GM23338 (cell line): ENCODE measurements around the gene ING2. TPM values are rescaled to one million over a fixed set of nuclear protein-coding genes. Genes with fewer than 3 reads are reported as not detected.

Experiments
- ATAC-seq: fragments of 200-7000 bp; cut with Tn5 transposase; 3 replicates; pipeline ENCODE4 v1.9.1; 2020
- DNase-seq: peaks from one replicate; pipeline ENCODE4 v3.0.0-alpha.2; 2015; ENCODE audit warnings: low spot score
- H2AFZ ChIP-seq: fragments of 200-600 bp; sonication (generic); 2 replicates; pipeline ENCODE4 v1.8.0; 2016; ENCODE audit warnings: antibody characterized with exemption, mild to moderate bottlenecking, moderate library complexity
- H3F3A ChIP-seq: fragments of 200-600 bp; sonication (generic); replicated peaks from 2 replicates; pipeline ENCODE4 v1.8.0; 2017; ENCODE audit warnings: antibody characterized with exemption, mixed run types, low read depth
- H3K27ac ChIP-seq: fragments of 200-600 bp; sonication (generic); 2 replicates; pipeline ENCODE4 v1.6.1; 2016; ENCODE audit warnings: low read depth
- H3K27me3 ChIP-seq: fragments of 200-600 bp; sonication (generic); 2 replicates; pipeline ENCODE4 v1.8.0; 2016; ENCODE audit warnings: mild to moderate bottlenecking, mixed run types, moderate library complexity; ENCODE audit not compliant: insufficient read depth
- H3K36me3 ChIP-seq: fragments of 200-600 bp; sonication (generic); 2 replicates; pipeline ENCODE4 v1.8.0; 2016; ENCODE audit warnings: mild to moderate bottlenecking; ENCODE audit not compliant: insufficient read depth
- H3K4me1 ChIP-seq: fragments of 200-600 bp; sonication (generic); 2 replicates; pipeline ENCODE4 v1.8.0; 2016; ENCODE audit warnings: mild to moderate bottlenecking, moderate library complexity; ENCODE audit not compliant: insufficient read depth
- H3K4me2 ChIP-seq: fragments of 200-600 bp; sonication (generic); 2 replicates; pipeline ENCODE4 v1.7.1; 2017; ENCODE audit warnings: mixed run types
- H3K4me3 ChIP-seq: fragments of 200-600 bp; sonication (generic); 2 replicates; pipeline ENCODE4 v1.6.1; 2016; ENCODE audit warnings: mixed run types
- H3K79me2 ChIP-seq: fragments of 200-600 bp; sonication (generic); replicated peaks from 2 replicates; pipeline ENCODE4 v1.8.0; 2017; ENCODE audit warnings: mild to moderate bottlenecking; ENCODE audit not compliant: insufficient read depth
- H3K9me2 ChIP-seq: fragments of 200-600 bp; sonication (generic); 2 replicates; pipeline ENCODE4 v1.8.0; 2017; ENCODE audit not compliant: insufficient read depth
- H4K20me1 ChIP-seq: fragments of 200-600 bp; sonication (generic); replicated peaks from 2 replicates; pipeline ENCODE4 v1.8.0; 2017; ENCODE audit warnings: mild to moderate bottlenecking; ENCODE audit not compliant: insufficient read depth
- H3K27ac Mint-ChIP-seq: 2 replicates; pipeline ENCODE4 v1.8.0; 2020; ENCODE audit warnings: inconsistent platforms, mild to moderate bottlenecking, moderate library complexity, mixed read lengths
- H3K27me3 Mint-ChIP-seq: 3 replicates; pipeline ENCODE4 v1.8.0; 2022; ENCODE audit warnings: low read depth, mild to moderate bottlenecking, moderate library complexity, mixed read lengths, inconsistent platforms; ENCODE audit not compliant: insufficient read depth, poor library complexity
- H3K36me3 Mint-ChIP-seq: 3 replicates; pipeline ENCODE4 v1.8.0; 2021; ENCODE audit warnings: low read depth, mild to moderate bottlenecking, inconsistent platforms, moderate library complexity, mixed read lengths
- H3K4me1 Mint-ChIP-seq: 3 replicates; pipeline ENCODE4 v1.8.0; 2020; ENCODE audit warnings: mild to moderate bottlenecking, inconsistent platforms, mixed read lengths
- H3K4me3 Mint-ChIP-seq: 3 replicates; pipeline ENCODE4 v1.8.0; 2021; ENCODE audit warnings: moderate library complexity, mild to moderate bottlenecking, inconsistent platforms, mixed read lengths
- H3K9me3 Mint-ChIP-seq: 3 replicates; pipeline ENCODE4 v1.8.0; 2020; ENCODE audit warnings: moderate library complexity, mild to moderate bottlenecking, inconsistent platforms, mixed read lengths
- CREB1 ChIP-seq: fragments of 250-450 bp; sonication (Bioruptor Pico); IDR thresholded peaks from 2 replicates; pipeline ENCODE4 v1.5.0; 2020; ENCODE audit warnings: low read depth, mild to moderate bottlenecking, moderate library complexity
- CTCF ChIP-seq, 2 experiments: fragments of 200-600 bp in 1 of 2; sonication (generic) in 1 of 2; conservative IDR thresholded peaks; 2 replicates each; pipeline versions ENCODE4 v1.5.1 to v1.6.1; 2016 to 2017; ENCODE audit warnings: antibody characterized with exemption in 2 of 2, low read depth in 2 of 2, mild to moderate bottlenecking in 2 of 2, moderate library complexity in 1 of 2
- EZH2 ChIP-seq: fragments of 200-600 bp; sonication (generic); IDR thresholded peaks from one replicate; pipeline ENCODE4 v1.8.0; 2017; ENCODE audit warnings: antibody characterized with exemption, mild to moderate bottlenecking, low read depth; ENCODE audit not compliant: unreplicated experiment
- EZH2phosphoT487 ChIP-seq: fragments of 200-600 bp; sonication (generic); IDR thresholded peaks from one replicate; pipeline ENCODE4 v1.8.1; 2018; ENCODE audit warnings: antibody characterized with exemption; ENCODE audit not compliant: unreplicated experiment
- JUNB ChIP-seq: IDR thresholded peaks from one replicate; pipeline ENCODE4 v1.6.1; 2016; ENCODE audit warnings: antibody characterized with exemption; ENCODE audit not compliant: unreplicated experiment
- NANOG ChIP-seq: IDR thresholded peaks from 2 replicates; pipeline ENCODE4 v1.6.1; 2016; ENCODE audit warnings: antibody characterized with exemption, borderline replicate concordance
- STAT1 ChIP-seq: IDR thresholded peaks from one replicate; pipeline ENCODE4 v1.6.1; 2016; ENCODE audit warnings: antibody characterized with exemption; ENCODE audit not compliant: unreplicated experiment
- ZNF114 ChIP-seq: fragments of 250-450 bp; sonication (Bioruptor Pico); IDR thresholded peaks from 2 replicates; pipeline ENCODE4 v1.5.0; 2020; ENCODE audit warnings: mild to moderate bottlenecking, moderate library complexity
- ZNF331 ChIP-seq: fragments of 250-450 bp; sonication (Bioruptor Pico); IDR thresholded peaks from 2 replicates; pipeline ENCODE4 v1.5.0; 2020; ENCODE audit warnings: low read depth, mild to moderate bottlenecking, moderate library complexity
- polyA plus RNA-seq: library from polyadenylated mRNA; unstranded; fragments of >200 nt; fragmentation: Nextera tagmentation; extraction: Ambion mirVana; gene quantifications from 2 replicates; pipeline ENCODE4 v1.2.1, GENCODE V29; 2016
- total RNA-seq: library from RNA; depleted of rRNA; stranded (reverse); fragments of >200 nt; shearing (Covaris generic); gene quantifications from 2 replicates; pipeline ENCODE4 v1.2.3, GENCODE V29; 2014
- TF ChIP-seq, protein P1 (sequence below): IDR thresholded peaks from one replicate; pipeline ENCODE4 v1.6.1; 2018; ENCODE audit warnings: antibody characterized with exemption; ENCODE audit not compliant: unreplicated experiment

ING2 gene
- total and polyA plus RNA-seq, 2 experiments from 2014 or later = 21.5 to 34.2 TPM

DNA sequence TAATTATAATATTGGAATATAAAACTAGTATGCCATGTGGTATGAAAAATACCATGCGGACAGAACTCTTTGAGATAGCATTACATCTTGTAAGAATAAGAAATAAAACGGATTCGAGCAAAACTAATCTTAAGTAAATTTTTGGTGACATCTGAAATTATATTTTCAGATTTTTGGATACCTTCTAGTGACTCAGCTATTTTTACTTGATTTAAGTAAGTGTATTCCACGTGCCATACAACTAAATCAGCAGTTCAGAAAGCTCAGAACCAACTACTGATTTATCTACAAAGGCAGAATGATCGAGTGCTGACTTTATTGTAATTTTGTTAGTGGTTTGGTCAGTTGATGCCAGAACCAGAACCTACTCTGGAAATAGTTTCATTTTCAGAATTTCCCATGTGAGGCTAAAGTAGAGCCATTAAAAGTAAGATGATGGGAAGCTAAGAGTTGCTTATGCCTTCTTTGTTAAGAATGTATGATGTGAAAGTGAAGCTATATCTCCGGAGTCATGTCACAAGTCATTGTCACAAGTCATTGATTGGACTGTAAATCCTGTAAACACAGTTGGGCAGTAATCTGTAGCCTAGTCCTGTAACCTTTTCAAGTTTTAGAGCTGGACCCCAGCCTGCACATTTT lies 4.0 kb downstream of the ING2 start:
- H3K79me2 ChIP-seq = peaks cover 45% of the 10 kb centered on the region
- no peaks in the 10 kb centered on the region for H3K9me3 Mint-ChIP-seq

DNA sequence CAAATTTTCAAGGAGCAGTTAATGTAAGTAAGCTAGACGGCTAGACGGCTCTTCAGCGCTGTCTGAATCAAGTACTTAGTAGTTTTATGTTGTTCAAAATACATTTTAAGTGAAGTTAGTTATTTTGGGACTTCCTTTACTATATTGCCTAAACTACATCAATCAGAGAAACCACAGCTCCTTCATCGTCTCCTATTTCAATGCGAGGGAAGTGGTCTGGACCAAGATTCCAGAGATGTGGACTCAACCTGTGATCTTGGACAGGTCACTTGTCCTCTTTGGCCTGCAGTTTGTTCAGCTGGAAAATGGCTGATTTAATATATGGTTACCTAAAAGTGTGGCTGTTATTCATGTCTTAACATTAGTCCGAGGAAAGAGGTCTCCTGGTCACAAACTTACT lies 10.6 kb downstream of the ING2 start:
- Histone ChIP-seq H3K79me2 (peaks cover 3% of the 10 kb centered on the region), H3K9me2 (no peaks in the 10 kb centered on the region), H4K20me1 (no peaks in the 10 kb centered on the region), H3K27me3 (no peaks in the 10 kb centered on the region), H2AFZ (no peak overlapping the region), H3K36me3 (peaks cover 4% of the 10 kb centered on the region; the same call in 1 of the 2 replicates), H3K4me1 (peaks cover 24% of the 10 kb centered on the region), H3K4me3 (no peak overlapping the region), H3K27ac (no peak overlapping the region), H3K4me2 (no peak overlapping the region), H3F3A (no peaks in the 10 kb centered on the region)
- DNase-seq = no peak
- Mint-ChIP-seq H3K27me3 (no peaks in the 10 kb centered on the region), H3K36me3 (peaks cover 9% of the 10 kb centered on the region; the same call in 2 of the 3 replicates), H3K27ac (no peak overlapping the region), H3K4me3 (no peak overlapping the region), H3K9me3 (no peaks in the 10 kb centered on the region), H3K4me1 (peaks cover 33% of the 10 kb centered on the region)
- no peak for ATAC-seq
- TF ChIP-seq CREB1 (CRISPR knock-in tag) (no peak), CTCF (conservative IDR thresholded peaks at IDR 0.05; ENCODE audit: low read depth in 2 of 2) (no peak)

More for the DNA sequence above, 4.0 kb downstream of the ING2 start:
- peaks cover 13% of the 10 kb centered on the region; the same call in 2 of the 3 replicates for H3K36me3 Mint-ChIP-seq
- Histone ChIP-seq H3K36me3 (peaks cover 4% of the 10 kb centered on the region; the same call in 1 of the 2 replicates), H3K4me1 (peaks cover 24% of the 10 kb centered on the region), H2AFZ (no peak overlapping the region), H3K9me2 (no peaks in the 10 kb centered on the region), H3K27ac (0 out of 2 replicates have a peak overlapping the region, but pooled peaks have one; percentile 24), H3K4me3 (no peak overlapping the region), H3K27me3 (no peaks in the 10 kb centered on the region), H3K4me2 (no peak overlapping the region), H3F3A (no peaks in the 10 kb centered on the region), H4K20me1 (peaks cover 11% of the 10 kb centered on the region)
- ATAC-seq (no peak), DNase-seq (no peak)
- peaks cover 4% of the 10 kb centered on the region for H3K27me3 Mint-ChIP-seq
- TF ChIP-seq NANOG (no peak), CREB1 (CRISPR knock-in tag) (no peak)
- peaks cover 16% of the 10 kb centered on the region; the same call in 2 of the 3 replicates for H3K4me1 Mint-ChIP-seq
- H3K27ac Mint-ChIP-seq = no peak overlapping the region
- H3K4me3 Mint-ChIP-seq = no peak overlapping the region

DNA sequence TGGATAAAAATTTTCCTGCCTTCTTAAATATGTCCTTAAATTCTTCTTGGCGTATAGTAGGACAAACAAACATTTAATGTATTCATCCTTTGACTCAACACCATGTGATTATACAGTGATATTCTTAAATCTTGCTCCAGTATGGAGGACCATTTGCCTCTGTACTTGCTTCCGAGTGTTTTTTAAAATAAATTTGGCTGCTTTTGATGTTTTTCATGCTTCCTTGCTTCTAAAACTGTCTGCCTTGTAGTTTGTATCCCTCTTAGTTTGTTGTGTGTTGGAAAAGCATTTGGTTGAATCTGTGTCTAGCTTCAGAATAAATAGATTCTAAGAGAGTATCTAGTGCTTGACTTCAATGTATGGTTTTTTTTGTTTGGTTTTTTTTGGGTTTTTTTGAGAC lies 12.3 kb downstream of the ING2 start:
- ATAC-seq = no peak
- no peak overlapping the region for H3K4me3 Mint-ChIP-seq
- Histone ChIP-seq H3K79me2 (no peaks in the 10 kb centered on the region), H3K4me3 (no peak overlapping the region), H2AFZ (no peak overlapping the region), H3K4me1 (peaks cover 22% of the 10 kb centered on the region), H4K20me1 (no peaks in the 10 kb centered on the region), H3K4me2 (no peak overlapping the region), H3K36me3 (no peaks in the 10 kb centered on the region), H3F3A (no peaks in the 10 kb centered on the region), H3K9me2 (no peaks in the 10 kb centered on the region), H3K27ac (no peak overlapping the region), H3K27me3 (no peaks in the 10 kb centered on the region)
- peaks cover 33% of the 10 kb centered on the region for H3K4me1 Mint-ChIP-seq
- DNase-seq = no peak
- H3K36me3 Mint-ChIP-seq = no peaks in the 10 kb centered on the region
- no peaks in the 10 kb centered on the region for H3K27me3 Mint-ChIP-seq
- H3K9me3 Mint-ChIP-seq = no peaks in the 10 kb centered on the region
- H3K27ac Mint-ChIP-seq = no peak overlapping the region
- TF ChIP-seq JUNB (no peak), CTCF (conservative IDR thresholded peaks at IDR 0.05; ENCODE audit: low read depth in 2 of 2) (no peak), ZNF114 (CRISPR knock-in tag) (no peak), NANOG (no peak), EZH2phosphoT487 (no peak), EZH2 (no peak), CREB1 (CRISPR knock-in tag) (no peak), ZNF331 (no peak), STAT1 (no peak)
- TF ChIP-seq, protein P1, sequence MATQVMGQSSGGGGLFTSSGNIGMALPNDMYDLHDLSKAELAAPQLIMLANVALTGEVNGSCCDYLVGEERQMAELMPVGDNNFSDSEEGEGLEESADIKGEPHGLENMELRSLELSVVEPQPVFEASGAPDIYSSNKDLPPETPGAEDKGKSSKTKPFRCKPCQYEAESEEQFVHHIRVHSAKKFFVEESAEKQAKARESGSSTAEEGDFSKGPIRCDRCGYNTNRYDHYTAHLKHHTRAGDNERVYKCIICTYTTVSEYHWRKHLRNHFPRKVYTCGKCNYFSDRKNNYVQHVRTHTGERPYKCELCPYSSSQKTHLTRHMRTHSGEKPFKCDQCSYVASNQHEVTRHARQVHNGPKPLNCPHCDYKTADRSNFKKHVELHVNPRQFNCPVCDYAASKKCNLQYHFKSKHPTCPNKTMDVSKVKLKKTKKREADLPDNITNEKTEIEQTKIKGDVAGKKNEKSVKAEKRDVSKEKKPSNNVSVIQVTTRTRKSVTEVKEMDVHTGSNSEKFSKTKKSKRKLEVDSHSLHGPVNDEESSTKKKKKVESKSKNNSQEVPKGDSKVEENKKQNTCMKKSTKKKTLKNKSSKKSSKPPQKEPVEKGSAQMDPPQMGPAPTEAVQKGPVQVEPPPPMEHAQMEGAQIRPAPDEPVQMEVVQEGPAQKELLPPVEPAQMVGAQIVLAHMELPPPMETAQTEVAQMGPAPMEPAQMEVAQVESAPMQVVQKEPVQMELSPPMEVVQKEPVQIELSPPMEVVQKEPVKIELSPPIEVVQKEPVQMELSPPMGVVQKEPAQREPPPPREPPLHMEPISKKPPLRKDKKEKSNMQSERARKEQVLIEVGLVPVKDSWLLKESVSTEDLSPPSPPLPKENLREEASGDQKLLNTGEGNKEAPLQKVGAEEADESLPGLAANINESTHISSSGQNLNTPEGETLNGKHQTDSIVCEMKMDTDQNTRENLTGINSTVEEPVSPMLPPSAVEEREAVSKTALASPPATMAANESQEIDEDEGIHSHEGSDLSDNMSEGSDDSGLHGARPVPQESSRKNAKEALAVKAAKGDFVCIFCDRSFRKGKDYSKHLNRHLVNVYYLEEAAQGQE = no peak
